NCI-H345 treated with DMSO at 0.1 percent for 48 hours (cell line): ENCODE results near the gene LGALS9.
"Not testable (repeated sequence)": the region's sequence is repeated elsewhere in the genome, so short reads cannot be mapped to it uniquely, and the experiment has no call there.

Experiments used
- DNase-seq: peaks from one replicate; lab custom pipeline; 2025; ENCODE audit not compliant: unreplicated experiment; lab: John Stamatoyannopoulos, UW

Gene LGALS9

DNA sequence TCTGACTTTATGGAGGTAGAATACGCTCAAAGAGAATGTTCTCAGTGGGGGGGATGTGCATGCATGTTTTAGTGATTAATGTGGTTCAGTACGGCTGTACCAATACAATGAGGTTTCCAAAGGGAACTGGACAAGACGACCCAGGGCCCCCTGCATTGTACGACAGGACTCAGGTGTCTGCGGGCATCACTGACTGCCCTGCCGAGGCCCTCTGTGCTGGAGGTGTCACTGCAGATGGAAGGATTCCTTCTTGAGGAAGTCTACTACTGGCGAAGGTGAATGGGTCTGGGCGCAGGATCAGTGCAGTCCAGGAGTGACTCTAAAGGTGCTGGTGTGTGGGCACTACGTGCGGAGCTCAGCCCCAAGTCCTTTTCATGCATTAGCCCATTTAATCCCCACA is 3.5 kb upstream of the LGALS9 start:
- DNase-seq, result no peak

DNA sequence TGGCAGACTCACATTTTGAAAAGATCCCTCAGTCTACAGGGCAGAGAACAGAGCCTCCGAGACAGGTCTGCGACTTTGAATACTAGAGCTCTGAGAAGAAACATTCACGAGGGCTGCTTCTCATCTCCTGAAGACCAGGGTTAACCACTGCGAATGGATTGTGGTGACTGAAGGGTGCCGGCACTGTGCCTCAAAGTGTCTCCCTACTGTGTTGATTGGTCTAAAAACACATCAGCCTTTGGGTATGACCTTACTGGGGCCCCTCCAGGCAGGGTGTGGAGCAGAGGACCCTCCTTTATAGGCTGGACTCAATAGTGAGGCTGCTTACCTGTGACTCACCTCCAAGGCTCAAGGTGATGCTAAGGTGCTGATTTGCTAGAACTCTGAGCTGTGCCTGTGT is 2.6 kb upstream of the LGALS9 start:
- DNase-seq, result no peak

DNA sequence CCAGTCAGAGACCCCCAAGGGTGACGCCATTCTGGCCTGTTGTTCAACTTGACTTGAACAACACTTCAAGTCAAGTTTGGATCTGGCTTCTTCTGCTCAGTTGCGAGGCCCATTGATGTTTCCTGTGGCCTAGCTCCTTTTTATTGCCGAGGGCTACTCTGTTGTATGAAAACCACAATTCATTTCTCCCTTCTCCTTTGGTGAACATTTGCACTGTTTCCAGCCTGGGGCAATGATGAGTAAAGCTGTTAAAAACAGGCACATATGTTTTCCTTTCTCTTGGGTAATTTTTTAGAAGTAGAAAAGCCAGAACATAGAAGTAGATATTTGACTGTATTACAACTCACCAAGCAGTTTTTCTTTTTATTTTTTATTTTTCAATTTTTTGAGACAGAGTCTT is 1.7 kb upstream of the LGALS9 start:
- not testable (repeated sequence) for DNase-seq

DNA sequence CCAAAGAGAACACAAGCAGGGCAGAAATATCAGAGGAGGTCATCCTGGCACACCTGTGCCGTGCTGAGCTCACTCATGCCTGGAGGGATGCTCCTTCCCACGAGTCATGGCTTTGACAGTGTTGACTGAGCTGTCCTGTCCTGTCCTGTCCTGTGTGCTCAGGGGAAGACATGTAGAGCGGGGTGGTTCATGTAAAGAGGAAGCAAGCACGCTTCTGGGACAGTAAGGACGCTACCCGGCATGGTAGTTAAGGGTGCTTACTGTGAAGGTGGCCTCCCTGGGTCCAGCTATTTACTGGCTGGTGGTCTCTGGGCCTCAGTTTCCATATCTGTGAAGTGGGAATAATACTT is 398 bp downstream of the LGALS9 start:
- DNase-seq, result no peak

DNA sequence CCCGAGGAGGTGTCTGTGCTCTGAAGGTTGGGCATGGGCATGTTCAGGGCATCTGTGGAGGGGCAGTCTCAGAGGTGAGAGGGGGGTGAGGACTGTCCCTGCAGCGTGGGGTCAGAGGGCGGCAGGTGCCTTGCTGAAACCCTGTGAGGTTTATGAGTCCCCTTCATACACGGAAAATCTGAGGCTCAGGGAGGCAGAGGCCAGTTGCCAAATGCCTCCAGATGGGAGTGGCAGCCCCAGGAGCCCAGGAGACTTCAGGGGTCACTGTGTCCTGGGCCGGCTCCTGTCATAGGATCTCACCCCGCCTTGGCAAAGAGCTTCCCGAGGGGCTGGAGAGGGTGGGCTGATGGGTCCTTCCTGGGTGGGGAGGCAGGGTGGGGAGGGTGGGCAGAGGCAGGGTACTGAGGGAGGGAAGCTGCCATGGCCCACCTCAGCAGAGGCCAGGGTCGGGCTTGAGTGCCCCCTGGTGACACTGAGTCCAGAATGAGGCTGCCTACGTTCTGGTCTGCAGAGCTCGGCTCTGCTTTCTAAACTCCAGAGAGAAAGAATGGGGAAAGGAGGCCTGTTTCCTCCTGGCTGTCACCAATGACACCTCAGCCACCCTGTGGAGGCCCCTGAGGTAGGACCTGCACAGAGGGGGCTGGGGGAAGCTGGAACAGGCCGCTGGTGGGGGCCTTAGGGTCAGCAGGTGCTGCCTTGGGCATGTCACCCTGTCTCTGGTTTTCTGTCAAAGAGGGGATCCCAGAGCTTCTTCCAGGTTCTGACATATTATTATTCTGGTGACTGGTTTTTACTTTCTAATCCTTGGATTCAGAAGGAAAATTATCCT is 1.1 kb downstream of the LGALS9 start:
- DNase-seq, result no peak

DNA sequence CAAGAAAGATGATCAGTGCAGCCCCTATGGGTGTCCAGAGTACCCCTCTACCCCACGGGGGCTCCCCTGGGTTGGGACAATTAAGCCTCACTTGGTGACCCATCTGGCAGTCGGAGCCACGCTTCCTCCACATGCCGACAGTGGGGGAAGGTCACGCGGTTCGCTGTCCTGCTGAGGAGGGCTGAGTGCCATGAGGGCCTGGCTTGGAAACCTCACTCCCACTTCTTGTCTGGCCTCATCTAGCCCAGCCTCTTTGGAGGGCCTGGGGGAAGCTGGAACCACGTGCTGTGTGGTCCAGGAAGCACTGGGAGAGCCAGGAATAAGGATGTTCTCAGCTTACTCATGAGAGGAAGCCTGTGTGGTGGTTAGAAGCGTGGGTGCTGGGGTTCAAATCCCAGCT is 1.8 kb downstream of the LGALS9 start:
- DNase-seq, result not testable (repeated sequence)

DNA sequence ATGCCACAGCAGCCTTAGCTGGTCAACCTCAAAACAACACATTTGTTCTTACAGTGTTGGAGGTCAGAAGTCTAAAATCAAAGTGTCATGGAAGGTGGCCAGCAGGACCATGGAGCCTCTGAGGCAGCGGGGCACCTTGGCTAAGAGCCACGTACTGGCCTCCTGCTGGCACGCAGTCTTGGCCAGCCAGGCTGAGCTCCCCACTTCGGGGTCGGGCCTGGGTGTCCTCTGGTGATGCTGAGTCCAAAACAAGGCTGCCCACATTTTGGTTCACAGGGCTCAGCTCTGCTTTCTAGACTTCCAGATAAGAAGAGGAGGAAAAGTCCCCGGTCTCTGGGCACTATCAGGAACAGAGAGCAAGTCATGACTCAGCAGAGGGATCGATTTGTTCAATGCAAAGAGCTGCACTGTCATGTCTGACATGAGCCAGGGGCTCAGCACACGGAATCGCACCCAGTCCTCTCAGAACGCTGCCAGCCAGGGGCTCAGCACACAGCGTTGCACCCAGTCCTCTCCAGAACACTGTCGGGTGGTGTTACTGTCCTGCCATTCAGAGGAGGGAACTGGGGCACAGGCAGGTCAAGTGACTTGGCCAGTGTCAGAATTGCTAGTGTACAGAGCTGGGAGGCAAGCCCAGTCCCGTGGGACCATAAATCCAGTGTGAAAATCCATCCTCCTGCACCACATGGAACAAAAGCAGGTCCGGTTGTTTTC is 2.5 kb downstream of the LGALS9 start:
- no peak for DNase-seq

DNA sequence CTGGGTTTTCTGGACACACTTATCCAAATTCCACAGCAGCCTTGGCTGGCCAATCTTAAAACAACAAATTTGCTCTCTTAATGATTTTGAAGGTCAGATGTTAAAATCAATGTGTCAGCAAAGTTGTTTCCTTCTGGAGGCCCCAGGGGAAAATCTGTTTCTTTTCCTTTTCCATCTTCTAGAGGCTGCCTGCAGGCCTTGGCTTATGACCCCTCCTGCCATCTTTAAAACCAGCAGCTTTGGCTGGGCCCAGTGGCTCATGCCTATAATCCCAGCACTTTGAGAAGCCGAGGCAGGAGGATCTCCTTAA is 3.0 kb downstream of the LGALS9 start:
- no peak for DNase-seq

DNA sequence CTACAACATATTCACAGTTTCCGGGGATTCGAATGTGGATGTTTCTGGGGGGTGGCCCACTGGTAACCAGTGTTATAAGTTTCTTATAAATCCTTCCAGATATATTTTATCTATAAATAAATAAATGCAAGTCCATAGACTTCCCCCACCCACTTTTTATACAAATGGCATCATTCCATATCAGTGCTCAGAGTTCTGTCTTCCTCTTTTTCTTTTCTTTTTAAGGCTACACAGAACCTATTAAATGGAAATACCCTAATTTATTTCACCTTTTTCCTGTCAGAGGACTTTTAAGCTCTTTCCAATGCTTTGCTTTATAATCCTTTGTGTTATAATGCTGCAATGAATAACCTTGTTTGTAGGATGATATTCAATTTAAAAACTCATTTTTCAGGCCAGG is 3.8 kb downstream of the LGALS9 start:
- no peak for DNase-seq

DNA sequence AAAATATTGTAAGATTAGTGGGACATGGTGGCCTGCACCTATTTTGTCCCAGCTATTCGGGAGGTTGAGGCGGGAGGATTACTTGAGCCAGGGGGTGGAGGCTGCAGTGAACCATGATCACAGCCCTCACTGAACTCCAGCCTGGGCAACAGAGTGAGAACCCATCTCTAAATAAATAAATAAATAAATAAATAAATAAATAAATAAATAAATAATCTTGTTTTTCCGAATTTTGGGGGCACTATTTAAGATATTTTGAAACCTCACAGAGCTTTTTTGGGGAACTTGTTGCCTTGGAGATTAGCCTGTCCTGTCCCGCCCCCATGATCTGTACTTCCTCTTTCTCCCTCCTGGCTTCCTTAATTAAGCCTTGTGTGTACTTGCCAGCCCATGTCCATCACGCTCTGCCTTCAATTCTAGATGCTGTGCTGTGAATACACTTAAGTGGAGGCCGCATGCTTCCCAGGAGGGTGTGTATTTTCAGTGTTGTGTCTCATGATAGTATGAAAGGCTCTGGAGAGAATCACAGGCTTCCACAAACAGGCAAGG is 4.4 kb downstream of the LGALS9 start:
- no peak for DNase-seq

DNA sequence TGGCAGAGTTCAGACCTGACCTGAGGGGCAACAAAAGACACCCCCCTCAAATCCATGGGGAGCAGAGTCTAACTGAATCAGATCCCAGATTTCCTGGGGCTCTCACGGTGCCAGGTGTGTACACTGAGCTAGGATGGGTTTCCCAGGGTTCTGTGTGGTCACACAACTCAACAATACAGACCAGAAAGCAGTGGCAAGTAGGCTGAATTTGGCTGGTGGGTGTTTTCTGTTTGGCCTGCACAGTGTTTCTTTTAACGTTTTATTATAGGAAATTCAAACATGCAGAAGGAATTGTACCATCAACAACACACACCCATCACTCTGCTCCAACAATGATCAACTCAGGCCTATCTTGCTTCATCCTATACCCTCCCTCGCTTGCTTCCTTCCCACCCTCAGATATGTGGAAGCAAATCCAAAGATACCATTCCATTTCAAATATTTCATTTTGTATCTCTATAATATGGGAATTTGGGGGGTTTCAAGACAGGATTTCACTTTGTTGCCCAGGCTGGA is 5.1 kb downstream of the LGALS9 start:
- not testable (repeated sequence) for DNase-seq

DNA sequence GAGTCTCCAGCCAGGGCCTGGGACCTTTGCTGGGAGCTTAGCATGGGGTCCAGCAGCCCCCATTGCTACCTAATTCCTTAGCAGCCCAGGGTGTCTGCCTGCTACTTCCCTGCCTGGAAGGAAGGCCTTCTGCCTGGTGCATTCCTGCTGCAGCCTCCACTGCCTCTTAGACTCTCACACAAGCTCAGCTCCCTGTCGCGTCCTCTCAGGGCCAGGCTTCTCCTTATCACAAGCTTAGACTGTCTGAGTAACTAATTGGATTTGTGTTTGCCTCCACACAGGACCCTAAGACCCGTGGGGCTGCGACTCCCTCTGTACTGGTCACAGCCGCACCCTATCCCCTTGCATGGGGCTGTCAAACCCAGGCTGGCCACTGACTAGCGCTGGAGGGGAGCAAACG is 6.8 kb downstream of the LGALS9 start:
- DNase-seq, result not testable (repeated sequence)

DNA sequence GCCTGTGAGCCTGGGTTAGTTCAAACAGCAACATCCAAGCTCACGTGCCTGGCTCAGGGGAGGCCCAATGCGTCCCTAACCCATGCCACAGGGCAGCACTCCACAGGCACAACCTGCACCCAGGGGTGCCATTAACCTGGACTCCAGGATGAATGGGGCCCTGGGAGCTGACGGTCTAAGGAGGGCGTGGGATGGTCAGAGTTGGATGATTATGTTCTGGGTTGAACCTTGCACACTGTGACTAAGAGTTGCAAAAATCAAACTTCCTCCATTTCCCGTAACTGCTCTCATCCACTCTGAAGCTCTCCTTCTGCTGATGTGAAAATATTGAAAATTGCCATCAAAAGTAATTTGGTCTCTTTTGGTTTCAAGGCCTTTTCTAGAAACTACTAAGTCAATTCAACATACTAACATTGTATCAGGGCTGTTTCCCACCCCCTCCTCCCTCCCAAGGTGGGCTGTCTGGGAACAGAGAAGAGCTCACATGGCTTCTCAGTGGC is 7.5 kb downstream of the LGALS9 start:
- not testable (repeated sequence) for DNase-seq

DNA sequence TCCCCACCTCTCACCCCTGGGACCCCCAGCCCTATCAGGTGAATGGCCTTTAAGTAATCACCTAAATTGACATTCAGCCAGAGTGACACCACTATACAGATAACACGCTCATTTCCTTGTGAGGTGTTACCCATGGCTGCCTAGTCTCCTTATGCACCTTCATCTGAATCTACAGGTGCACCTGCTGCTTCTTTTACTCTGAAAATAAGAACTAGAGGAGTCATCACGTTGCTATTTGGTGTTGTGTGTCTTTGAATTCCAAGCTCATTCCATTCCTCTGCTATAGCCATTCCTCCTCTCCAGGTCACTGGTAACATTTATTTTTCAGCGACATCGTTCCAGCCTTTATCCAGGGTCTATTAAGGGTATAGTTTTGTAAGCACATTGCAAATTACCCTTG is 9.8 kb downstream of the LGALS9 start:
- no peak for DNase-seq

DNA sequence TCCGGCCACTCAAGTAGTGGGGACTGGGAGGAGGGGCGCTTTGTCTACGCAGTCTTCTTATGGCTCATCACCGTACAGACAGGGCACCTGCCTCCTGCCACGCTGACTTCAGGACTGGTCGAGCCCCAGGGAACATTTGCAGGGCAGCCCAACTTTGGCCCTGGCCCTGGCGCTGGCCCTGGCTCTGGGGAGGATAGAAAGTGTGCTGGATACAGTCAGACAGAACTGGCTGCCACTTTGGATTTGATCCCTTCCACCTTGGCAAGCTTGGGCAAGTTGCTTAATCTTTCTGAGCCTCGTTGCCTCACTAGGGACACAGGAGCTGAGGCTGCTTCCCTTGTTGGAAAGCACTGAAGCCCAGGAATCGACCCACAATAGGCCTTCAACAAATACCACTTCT is 13.6 kb downstream of the LGALS9 start:
- DNase-seq, result no peak

DNA sequence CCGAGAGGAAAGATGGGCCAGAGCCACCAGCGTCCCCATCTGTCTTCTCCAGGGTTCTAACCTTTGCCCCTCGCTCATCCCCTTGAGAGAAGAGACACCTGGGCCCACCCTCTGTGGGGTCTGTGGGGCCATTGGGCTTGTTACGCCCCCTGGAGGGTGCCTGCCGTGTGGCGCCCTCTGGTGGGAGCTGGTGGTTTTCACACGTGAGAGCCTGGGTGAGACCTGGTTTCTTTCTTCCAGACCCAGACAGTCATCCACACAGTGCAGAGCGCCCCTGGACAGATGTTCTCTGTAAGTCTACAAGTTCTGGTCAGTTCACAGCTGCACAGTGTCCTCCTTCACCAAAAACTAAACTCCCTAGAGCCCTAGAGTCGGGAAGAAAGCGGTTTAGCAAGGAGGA is 14.6 kb downstream of the LGALS9 start:
- DNase-seq, result not testable (repeated sequence)

DNA sequence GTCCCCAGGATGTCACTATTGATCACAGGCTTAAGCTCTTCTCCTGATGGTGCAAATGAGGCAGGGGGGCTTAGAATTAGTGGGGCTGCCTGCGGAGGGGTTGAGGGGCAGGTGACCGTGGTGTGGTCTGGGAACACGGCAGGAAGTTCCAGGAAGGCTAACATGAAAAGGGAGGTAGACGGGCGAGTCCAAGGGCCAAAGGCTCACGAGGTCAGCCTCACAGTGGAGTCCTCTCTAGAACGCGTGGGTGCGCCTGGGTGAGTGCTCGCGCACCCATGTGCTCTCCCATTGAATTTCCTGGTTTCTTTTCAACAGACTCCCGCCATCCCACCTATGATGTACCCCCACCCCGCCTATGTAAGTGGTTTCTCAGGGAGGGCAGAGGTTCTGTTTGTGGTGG is 15.2 kb downstream of the LGALS9 start:
- DNase-seq, result no peak

DNA sequence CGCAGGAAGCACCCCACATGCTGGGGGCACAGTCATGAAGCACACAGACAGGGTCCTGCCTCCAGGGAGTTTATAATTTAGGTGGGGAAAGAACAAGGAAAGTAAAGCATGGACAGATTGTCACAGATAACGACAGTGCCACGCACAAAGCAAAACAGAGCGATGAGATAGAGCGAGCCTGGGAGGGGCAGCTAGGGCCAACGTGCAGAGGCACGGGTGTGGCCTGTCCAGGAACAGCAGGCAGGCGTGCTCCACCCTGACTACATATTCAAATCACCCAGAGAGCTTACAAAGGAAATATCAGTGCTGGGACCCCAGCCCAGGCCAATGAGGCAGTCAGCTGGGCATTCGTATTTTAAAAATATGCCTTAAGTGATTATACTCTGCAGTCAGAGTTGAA is 16.8 kb downstream of the LGALS9 start:
- no peak for DNase-seq

DNA sequence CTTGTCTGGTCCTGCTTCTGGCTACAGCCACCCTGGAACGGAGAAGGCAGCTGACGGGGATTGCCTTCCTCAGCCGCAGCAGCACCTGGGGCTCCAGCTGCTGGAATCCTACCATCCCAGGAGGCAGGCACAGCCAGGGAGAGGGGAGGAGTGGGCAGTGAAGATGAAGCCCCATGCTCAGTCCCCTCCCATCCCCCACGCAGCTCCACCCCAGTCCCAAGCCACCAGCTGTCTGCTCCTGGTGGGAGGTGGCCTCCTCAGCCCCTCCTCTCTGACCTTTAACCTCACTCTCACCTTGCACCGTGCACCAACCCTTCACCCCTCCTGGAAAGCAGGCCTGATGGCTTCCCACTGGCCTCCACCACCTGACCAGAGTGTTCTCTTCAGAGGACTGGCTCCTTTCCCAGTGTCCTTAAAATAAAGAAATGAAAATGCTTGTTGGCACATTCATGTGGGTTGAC is 18.2 kb downstream of the LGALS9 start:
- DNase-seq, result not testable (repeated sequence)

DNA sequence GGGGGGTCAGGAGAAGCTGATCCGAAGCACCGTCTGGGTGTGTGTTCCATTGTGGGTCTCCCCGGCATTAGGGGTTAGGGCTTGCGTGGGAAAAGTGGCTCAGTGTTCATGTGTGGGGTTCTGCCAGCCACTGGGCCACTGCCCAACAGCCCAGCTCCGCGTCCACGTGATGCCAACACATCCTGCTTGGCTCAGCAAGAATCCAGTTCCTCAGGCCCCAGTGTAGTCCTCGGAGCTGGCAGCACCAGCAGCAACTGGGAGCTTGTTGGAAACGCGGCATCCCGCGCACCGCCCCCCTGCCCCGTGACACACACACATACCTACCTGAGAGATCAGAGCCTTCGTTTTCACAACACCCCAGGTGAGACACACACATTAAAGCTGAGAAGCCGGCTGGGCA is 18.9 kb downstream of the LGALS9 start:
- DNase-seq, result no peak

DNA sequence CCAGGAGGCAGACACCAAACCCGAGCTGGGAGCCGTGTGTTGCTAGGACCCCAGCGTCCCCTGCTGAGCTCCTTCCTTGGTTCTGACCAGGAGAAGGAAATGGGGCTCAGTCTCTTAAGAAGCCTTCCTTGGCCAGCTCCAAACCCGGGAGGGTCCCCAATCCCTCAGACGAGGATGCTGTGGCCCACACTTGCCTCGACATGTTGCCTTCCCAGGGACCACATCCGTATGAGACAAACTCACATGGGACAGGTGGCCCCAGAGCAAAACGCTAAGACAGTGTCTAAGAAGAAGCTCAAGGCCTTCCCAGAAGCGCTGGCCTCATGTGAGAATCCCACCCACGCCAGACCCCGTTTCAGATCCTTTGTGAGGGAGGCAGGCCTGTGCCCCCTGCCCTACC is 19.8 kb downstream of the LGALS9 start:
- DNase-seq, result no peak
